ENCODE measurements around the gene DPYSL5. TPM values are rescaled to one million over a fixed set of nuclear protein-coding genes. Genes with fewer than 3 reads are reported as not detected.

The DPYSL5 gene
- total RNA-seq, 6 experiments from 2014 or later, result not detected

GRCh38 chr2:26975656-26976055 is 127.7 kb downstream of the DPYSL5 start:
- Histone ChIP-seq H3K4me3 (no peak overlapping the region), H3K4me1 (peaks cover 0 to 25% (median 9%) of the 10 kb centered on the region in 4 donors), H3K36me3 (no peaks in the 10 kb centered on the region), H3K27ac (no peak overlapping the region), H3K27me3 (no peaks in the 10 kb centered on the region), H3K9me3 (no peaks in the 10 kb centered on the region)
- intact Hi-C loops (cut with DNase I), result no loop called here
- DNase-seq, result no peak
- ATAC-seq, result no peak
- WGBS (ENCODE audit: insufficient coverage, low coverage, low lambda C conversion rate, missing lambda C conversion rate), result no CpG with 5 or more reads among the region's 1 CpG
- no peak for TF ChIP-seq POLR2A (IDR thresholded peaks at IDR 0.05)
- TF ChIP-seq, protein P1, sequence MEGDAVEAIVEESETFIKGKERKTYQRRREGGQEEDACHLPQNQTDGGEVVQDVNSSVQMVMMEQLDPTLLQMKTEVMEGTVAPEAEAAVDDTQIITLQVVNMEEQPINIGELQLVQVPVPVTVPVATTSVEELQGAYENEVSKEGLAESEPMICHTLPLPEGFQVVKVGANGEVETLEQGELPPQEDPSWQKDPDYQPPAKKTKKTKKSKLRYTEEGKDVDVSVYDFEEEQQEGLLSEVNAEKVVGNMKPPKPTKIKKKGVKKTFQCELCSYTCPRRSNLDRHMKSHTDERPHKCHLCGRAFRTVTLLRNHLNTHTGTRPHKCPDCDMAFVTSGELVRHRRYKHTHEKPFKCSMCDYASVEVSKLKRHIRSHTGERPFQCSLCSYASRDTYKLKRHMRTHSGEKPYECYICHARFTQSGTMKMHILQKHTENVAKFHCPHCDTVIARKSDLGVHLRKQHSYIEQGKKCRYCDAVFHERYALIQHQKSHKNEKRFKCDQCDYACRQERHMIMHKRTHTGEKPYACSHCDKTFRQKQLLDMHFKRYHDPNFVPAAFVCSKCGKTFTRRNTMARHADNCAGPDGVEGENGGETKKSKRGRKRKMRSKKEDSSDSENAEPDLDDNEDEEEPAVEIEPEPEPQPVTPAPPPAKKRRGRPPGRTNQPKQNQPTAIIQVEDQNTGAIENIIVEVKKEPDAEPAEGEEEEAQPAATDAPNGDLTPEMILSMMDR (IDR thresholded peaks at IDR 0.05), result no peak

GRCh38 chr2:26976237-26976636 is 128.3 kb downstream of the DPYSL5 start:
- DNase-seq, result no peak
- Histone ChIP-seq H3K4me1 (peaks cover 0 to 26% (median 9%) of the 10 kb centered on the region in 4 donors), H3K4me3 (no peak overlapping the region), H3K9me3 (no peaks in the 10 kb centered on the region), H3K27me3 (no peaks in the 10 kb centered on the region), H3K36me3 (no peaks in the 10 kb centered on the region), H3K27ac (no peak overlapping the region)
- no peak for TF ChIP-seq POLR2A (IDR thresholded peaks at IDR 0.05)
- TF ChIP-seq, protein P1 (IDR thresholded peaks at IDR 0.05), result no peak
- intact Hi-C loops (cut with DNase I), result no loop called here
- no peak for ATAC-seq
- 63% methylated on average over 4 of the region's 5 CpGs for WGBS (ENCODE audit: insufficient coverage, low coverage, low lambda C conversion rate, missing lambda C conversion rate)

DNA sequence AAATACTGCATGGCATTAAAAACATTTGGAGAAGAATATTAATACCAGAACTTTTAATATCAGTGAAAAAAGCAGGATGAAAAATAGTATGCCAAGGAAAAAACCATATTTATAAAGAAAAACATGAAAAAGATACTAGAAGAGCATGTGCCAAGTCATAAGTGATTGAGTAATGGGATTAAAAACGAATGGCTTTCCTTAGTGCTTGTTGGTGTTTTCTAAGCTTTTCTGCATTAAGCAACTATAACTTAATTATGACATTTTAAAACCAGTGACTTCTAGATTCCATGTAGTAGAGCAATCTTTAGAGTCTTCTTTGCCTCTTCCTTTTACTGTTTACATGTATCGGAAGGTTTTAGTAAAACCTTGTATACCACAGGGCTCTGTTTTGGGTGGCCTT is 129.1 kb downstream of the DPYSL5 start:
- Histone ChIP-seq H3K27ac (no peak overlapping the region), H3K27me3 (no peaks in the 10 kb centered on the region), H3K4me1 (peaks cover 0 to 26% (median 11%) of the 10 kb centered on the region in 4 donors), H3K36me3 (no peaks in the 10 kb centered on the region), H3K9me3 (no peaks in the 10 kb centered on the region), H3K4me3 (no peak overlapping the region)
- no peak for TF ChIP-seq POLR2A (IDR thresholded peaks at IDR 0.05)
- TF ChIP-seq, protein P1 (IDR thresholded peaks at IDR 0.05), result no peak
- ATAC-seq (no peak), DNase-seq (no peak)
- intact Hi-C loops (cut with DNase I), result no loop called here
- WGBS (ENCODE audit: insufficient coverage, low coverage, low lambda C conversion rate, missing lambda C conversion rate), result 65% methylated on average over 2 of the region's 2 CpGs

DNA sequence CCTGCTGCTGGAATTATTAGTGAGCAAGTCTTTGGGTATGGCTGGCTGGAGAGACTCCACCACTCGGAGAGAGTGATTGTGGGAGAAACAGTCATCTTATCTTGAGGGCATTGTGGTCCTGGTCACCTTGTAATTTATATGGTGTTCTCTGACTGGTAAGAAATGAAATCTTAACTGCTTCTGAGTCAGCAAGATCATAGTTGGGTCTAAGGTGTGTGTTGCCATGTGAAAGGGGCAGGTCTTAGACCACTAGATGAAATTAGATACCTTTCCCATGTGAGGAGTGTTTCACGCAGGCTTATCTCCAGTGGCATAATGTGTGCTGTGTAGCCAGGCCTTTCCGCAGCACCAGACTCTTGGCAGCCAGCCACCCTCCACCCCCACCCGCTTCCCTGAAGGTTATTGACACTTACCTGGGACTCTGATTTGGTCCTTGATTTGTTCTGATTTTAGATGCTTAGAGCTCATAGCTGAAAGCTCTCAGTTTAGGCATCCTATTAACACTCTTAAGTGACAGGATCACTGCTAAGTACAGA is 130.2 kb downstream of the DPYSL5 start:
- Histone ChIP-seq H3K27me3 (no peaks in the 10 kb centered on the region), H3K4me3 (no peak overlapping the region), H3K36me3 (no peaks in the 10 kb centered on the region), H3K9me3 (no peaks in the 10 kb centered on the region), H3K4me1 (peaks cover 0 to 32% (median 12%) of the 10 kb centered on the region in 4 donors), H3K27ac (no peak overlapping the region)
- no peak for TF ChIP-seq POLR2A (IDR thresholded peaks at IDR 0.05)
- TF ChIP-seq, protein P1 (IDR thresholded peaks at IDR 0.05), result no peak
- ATAC-seq (peak; percentile 75 to 78 (median 77)), DNase-seq (peak; percentile 87 to 93 (median 91))
- intact Hi-C loops (cut with DNase I), result no loop called here
- 20% methylated on average over 2 of the region's 4 CpGs for WGBS (ENCODE audit: insufficient coverage, low coverage, low lambda C conversion rate, missing lambda C conversion rate)

Measured in right lobe of liver (tissue), 6 donors.